Nephron (organoid): ENCODE results near the gene CPT1C.

Experiments
- H3K27ac Mint-ChIP-seq, 3 experiments: 2 replicates each; pipeline ENCODE4 v1.8.0; 2020; ENCODE audit warnings: mixed read lengths in 3 of 3, mild to moderate bottlenecking in 2 of 3, moderate library complexity in 1 of 3
- H3K27me3 Mint-ChIP-seq: 2 replicates; pipeline ENCODE4 v1.8.0; 2021; ENCODE audit warnings: low read depth, mild to moderate bottlenecking, moderate library complexity, mixed read lengths
- H3K36me3 Mint-ChIP-seq: 2 replicates; pipeline ENCODE4 v1.8.0; 2020; ENCODE audit warnings: low read depth, mixed read lengths
- H3K4me1 Mint-ChIP-seq: 2 replicates; pipeline ENCODE4 v1.8.0; 2020; ENCODE audit warnings: mixed read lengths
- H3K4me3 Mint-ChIP-seq, 3 experiments: 2 replicates each; pipeline ENCODE4 v1.8.0; 2020; ENCODE audit warnings: mild to moderate bottlenecking in 3 of 3, mixed read lengths in 3 of 3, moderate library complexity in 2 of 3
- H3K9me3 Mint-ChIP-seq: 2 replicates; pipeline ENCODE4 v1.8.0; 2020; ENCODE audit warnings: mixed read lengths
- CTCF ChIP-seq, 3 experiments: fragments of 200-600 bp; sonication (generic); IDR thresholded peaks; one replicate each; pipeline ENCODE4 v1.5.0; 2021; ENCODE audit warnings: antibody characterized with exemption in 3 of 3; ENCODE audit not compliant: unreplicated experiment in 3 of 3

The CPT1C gene

DNA sequence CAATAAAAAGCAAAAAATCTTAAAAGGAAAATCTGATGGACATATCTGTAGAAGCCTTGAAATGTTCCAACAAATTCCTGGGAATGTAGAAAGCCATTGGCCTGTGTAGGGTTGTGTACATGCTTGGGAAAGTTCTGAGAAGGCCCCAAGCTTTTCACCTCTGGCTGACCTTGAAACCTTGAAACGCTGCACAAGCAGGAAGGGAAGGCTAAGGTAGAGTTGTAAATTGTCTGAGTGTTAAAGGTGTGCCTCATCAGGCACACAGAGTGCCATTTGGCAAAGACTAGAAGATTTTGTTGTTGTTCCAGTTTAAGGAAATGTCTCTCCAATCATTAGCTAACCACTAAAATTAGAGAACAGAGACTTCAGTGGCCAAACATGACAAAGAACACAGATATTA lies 61.8 kb downstream of the CPT1C start:
- Mint-ChIP-seq H3K4me1 (no peaks in the 10 kb centered on the region), H3K27ac (no peak overlapping the region), H3K27me3 (peaks cover 3% of the 10 kb centered on the region), H3K4me3 (no peak overlapping the region), H3K36me3 (no peaks in the 10 kb centered on the region), H3K9me3 (peaks cover 16% of the 10 kb centered on the region)
- TF ChIP-seq CTCF (IDR thresholded peaks at IDR 0.05; ENCODE audit: unreplicated experiment in 3 of 3), result no peak

- H3K27ac Mint-ChIP-seq, result no peak overlapping the region
- peaks cover 17% of the 10 kb centered on the region for H3K9me3 Mint-ChIP-seq
- H3K4me3 Mint-ChIP-seq, result no peak overlapping the region
- no peak for TF ChIP-seq CTCF (IDR thresholded peaks at IDR 0.05; ENCODE audit: unreplicated experiment in 3 of 3)
- H3K36me3 Mint-ChIP-seq, result no peaks in the 10 kb centered on the region
- peaks cover 4% of the 10 kb centered on the region for H3K27me3 Mint-ChIP-seq
- H3K4me1 Mint-ChIP-seq, result peaks cover 9% of the 10 kb centered on the region
These were observed 65.0 kb downstream of the CPT1C start for GRCh38 chr19:49755956-49756355.

- no peak for TF ChIP-seq CTCF (IDR thresholded peaks at IDR 0.05; ENCODE audit: unreplicated experiment in 3 of 3)
- H3K4me1 Mint-ChIP-seq, result peaks cover 21% of the 10 kb centered on the region
- H3K27me3 Mint-ChIP-seq, result peaks cover 4% of the 10 kb centered on the region
- peak overlapping the region; percentile 39 to 89 (median 77) for H3K27ac Mint-ChIP-seq
- H3K36me3 Mint-ChIP-seq, result no peaks in the 10 kb centered on the region
- H3K4me3 Mint-ChIP-seq, result no peak overlapping the region
- H3K9me3 Mint-ChIP-seq, result peaks cover 14% of the 10 kb centered on the region
These were observed 67.4 kb downstream of the CPT1C start for GRCh38 chr19:49758292-49758691.

- Mint-ChIP-seq H3K4me1 (peaks cover 36% of the 10 kb centered on the region), H3K36me3 (no peaks in the 10 kb centered on the region), H3K27me3 (peaks cover 4% of the 10 kb centered on the region), H3K27ac (peak overlapping the region; percentile 58 to 98 (median 93)), H3K4me3 (no peak overlapping the region), H3K9me3 (peaks cover 4% of the 10 kb centered on the region)
- no peak for TF ChIP-seq CTCF (IDR thresholded peaks at IDR 0.05; ENCODE audit: unreplicated experiment in 3 of 3)
These were observed 70.3 kb downstream of the CPT1C start for GRCh38 chr19:49761249-49761624.

DNA sequence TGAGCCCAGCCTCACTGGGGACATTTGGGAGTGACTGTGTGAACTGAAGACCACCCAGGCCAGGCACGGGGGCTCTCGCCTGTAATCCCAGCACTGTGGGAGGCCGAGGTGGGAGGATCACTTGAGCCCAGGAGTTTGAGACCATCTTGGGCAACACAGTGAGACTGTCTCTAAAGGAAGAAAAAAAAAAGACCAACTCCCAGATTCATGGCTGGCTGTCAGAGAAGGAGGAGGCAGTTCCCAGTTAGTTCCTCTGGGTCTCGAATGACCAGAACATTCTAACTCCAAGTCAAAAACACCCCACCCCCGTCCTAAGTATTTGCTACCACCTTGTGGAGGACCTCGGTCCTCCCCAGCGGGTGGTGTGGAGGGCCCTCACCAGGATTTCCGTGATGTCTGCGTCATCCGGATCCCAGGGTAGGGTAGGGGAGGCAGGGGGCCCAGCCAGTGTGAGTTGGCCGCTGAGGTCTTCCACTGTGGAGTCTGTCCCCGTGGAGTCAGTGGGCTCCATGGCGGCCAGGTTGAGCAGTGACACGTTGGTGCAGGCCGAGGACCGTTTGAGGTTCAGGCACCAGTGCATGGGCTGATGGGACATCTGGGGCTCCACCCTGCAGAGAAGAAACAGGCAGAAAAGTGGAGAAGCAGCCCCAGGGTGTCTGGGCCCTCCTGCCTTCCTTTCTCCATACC lies 70.9 kb downstream of the CPT1C start:
- TF ChIP-seq CTCF (IDR thresholded peaks at IDR 0.05; ENCODE audit: unreplicated experiment in 3 of 3), result peak in 1 of 3 experiments; percentile 10
- Mint-ChIP-seq H3K27ac (peak overlapping the region; percentile 58 to 98 (median 93)), H3K4me3 (peak overlapping the region in 1 of 3 experiments; percentile 8), H3K4me1 (peaks cover 36% of the 10 kb centered on the region), H3K27me3 (peaks cover 4% of the 10 kb centered on the region), H3K9me3 (peaks cover 4% of the 10 kb centered on the region), H3K36me3 (no peaks in the 10 kb centered on the region)

GRCh38 chr19:49763230-49763629 lies 72.3 kb downstream of the CPT1C start, which contains the start of gene TSKS:
TSS of gene TSKS (minus strand) at chr19:49763306. CDS start at chr19:49763247, 59 bp downstream.
- peaks cover under 1% of the 10 kb centered on the region for H3K36me3 Mint-ChIP-seq
- H3K27ac Mint-ChIP-seq, result peak within 1 kb of the TSS; percentile 54 to 98 (median 93)
- H3K4me1 Mint-ChIP-seq, result peaks cover 44% of the 10 kb centered on the region
- no peaks in the 10 kb centered on the region for H3K27me3 Mint-ChIP-seq
- peaks cover under 1% of the 10 kb centered on the region for H3K9me3 Mint-ChIP-seq
- no peak within 1 kb of the TSS for H3K4me3 Mint-ChIP-seq
- no peak for TF ChIP-seq CTCF (IDR thresholded peaks at IDR 0.05; ENCODE audit: unreplicated experiment in 3 of 3)
